Muscle layer of colon (tissue), 2 donors: ENCODE data around the gene HDAC8.
"Not testable (repeated sequence)": the region's sequence is repeated elsewhere in the genome, so short reads cannot be mapped to it uniquely, and the experiment has no call there.

ENCODE experiments used
- H3K27ac ChIP-seq: one replicate; pipeline ENCODE4 v1.7.0; 2013; ENCODE audit warnings: low read depth, mild to moderate bottlenecking, low read length, moderate library complexity
- H3K27me3 ChIP-seq, 2 donors: one replicate each; pipeline ENCODE4 v1.7.0; 2013; ENCODE audit warnings: low read length in 2 of 2, mild to moderate bottlenecking in 2 of 2; ENCODE audit not compliant: insufficient read depth in 2 of 2, control insufficient read depth in 1 of 2
- H3K36me3 ChIP-seq: one replicate; pipeline ENCODE4 v1.7.0; 2013; ENCODE audit warnings: mild to moderate bottlenecking, low read length; ENCODE audit not compliant: insufficient read depth
- H3K4me1 ChIP-seq: one replicate; pipeline ENCODE4 v1.7.0; 2013; ENCODE audit warnings: mild to moderate bottlenecking, low read length; ENCODE audit not compliant: insufficient read depth
- H3K4me3 ChIP-seq, 2 donors: one replicate each; pipeline ENCODE4 v1.7.0; 2013; ENCODE audit warnings: low read length in 2 of 2, low read depth in 1 of 2, mild to moderate bottlenecking in 1 of 2, moderate library complexity in 1 of 2
- H3K9ac ChIP-seq: one replicate; pipeline ENCODE4 v1.7.0; 2013; ENCODE audit warnings: low read length
- H3K9me3 ChIP-seq: one replicate; pipeline ENCODE4 v1.7.0; 2013; ENCODE audit warnings: mild to moderate bottlenecking, low read length
- donor health status: abdominal sarcoma.
- donor health status: Adenocarcinoma of cecum.

HDAC8 gene

GRCh38 chrX:72572248-72573157, at the start of gene HDAC8:
TSS of gene HDAC8 (minus strand) at chrX:72572843. CDS start at chrX:72572761, 82 bp downstream.
- peak within 1 kb of the TSS; percentile 44 for H3K9ac ChIP-seq
- H3K4me3 ChIP-seq: peak within 1 kb of the TSS; percentile 56 to 77
- peak within 1 kb of the TSS; percentile 52 for H3K27ac ChIP-seq
- no peaks in the 10 kb centered on the region for H3K9me3 ChIP-seq
- peaks cover 0 to 4% of the 10 kb centered on the region in 2 donors for H3K27me3 ChIP-seq
- no peaks in the 10 kb centered on the region for H3K4me1 ChIP-seq
- peaks cover 13% of the 10 kb centered on the region for H3K36me3 ChIP-seq

GRCh38 chrX:72621625-72622485, 49.2 kb upstream of the HDAC8 start:
- Histone ChIP-seq H3K27ac (no peak overlapping the region), H3K36me3 (no peaks in the 10 kb centered on the region), H3K4me1 (no peaks in the 10 kb centered on the region), H3K4me3 (no peak overlapping the region), H3K9me3 (no peaks in the 10 kb centered on the region), H3K27me3 (no peaks in the 10 kb centered on the region), H3K9ac (no peak overlapping the region)

- Histone ChIP-seq H3K27me3 (no peaks in the 10 kb centered on the region), H3K9ac (no peak overlapping the region), H3K27ac (no peak overlapping the region), H3K4me1 (no peaks in the 10 kb centered on the region), H3K4me3 (no peak overlapping the region), H3K9me3 (no peaks in the 10 kb centered on the region), H3K36me3 (no peaks in the 10 kb centered on the region)
These were observed 48.5 kb upstream of the HDAC8 start for GRCh38 chrX:72621163-72621562.

GRCh38 chrX:72620550-72621145, 48.0 kb upstream of the HDAC8 start:
- H3K9ac ChIP-seq: no peak overlapping the region
- H3K9me3 ChIP-seq: no peaks in the 10 kb centered on the region
- no peak overlapping the region for H3K27ac ChIP-seq
- H3K27me3 ChIP-seq: no peaks in the 10 kb centered on the region
- H3K4me3 ChIP-seq: no peak overlapping the region
- H3K36me3 ChIP-seq: no peaks in the 10 kb centered on the region
- H3K4me1 ChIP-seq: no peaks in the 10 kb centered on the region

GRCh38 chrX:72609313-72609712, 36.7 kb upstream of the HDAC8 start:
- Histone ChIP-seq H3K9ac (no peak overlapping the region), H3K9me3 (no peaks in the 10 kb centered on the region), H3K36me3 (no peaks in the 10 kb centered on the region), H3K4me1 (no peaks in the 10 kb centered on the region), H3K27ac (no peak overlapping the region), H3K27me3 (no peaks in the 10 kb centered on the region), H3K4me3 (no peak overlapping the region)

- Histone ChIP-seq H3K9me3 (no peaks in the 10 kb centered on the region), H3K27ac (no peak overlapping the region), H3K36me3 (no peaks in the 10 kb centered on the region), H3K4me3 (no peak overlapping the region), H3K9ac (no peak overlapping the region), H3K27me3 (no peaks in the 10 kb centered on the region), H3K4me1 (no peaks in the 10 kb centered on the region)
These were observed 32.1 kb upstream of the HDAC8 start for GRCh38 chrX:72604705-72605104.

GRCh38 chrX:72604112-72604511, 31.5 kb upstream of the HDAC8 start:
- H3K27me3 ChIP-seq: no peaks in the 10 kb centered on the region
- no peaks in the 10 kb centered on the region for H3K9me3 ChIP-seq
- H3K4me3 ChIP-seq: no peak overlapping the region
- H3K9ac ChIP-seq: no peak overlapping the region
- no peak overlapping the region for H3K27ac ChIP-seq
- H3K4me1 ChIP-seq: no peaks in the 10 kb centered on the region
- no peaks in the 10 kb centered on the region for H3K36me3 ChIP-seq

- not testable (repeated sequence) for H3K4me1 ChIP-seq
These were observed 18.4 kb upstream of the HDAC8 start for GRCh38 chrX:72591038-72591437.

GRCh38 chrX:72584163-72584562, 11.5 kb upstream of the HDAC8 start:
- no peaks in the 10 kb centered on the region for H3K27me3 ChIP-seq
- H3K4me1 ChIP-seq: no peaks in the 10 kb centered on the region
- H3K9ac ChIP-seq: no peak overlapping the region
- no peaks in the 10 kb centered on the region for H3K36me3 ChIP-seq
- H3K9me3 ChIP-seq: no peaks in the 10 kb centered on the region
- H3K4me3 ChIP-seq: no peak overlapping the region
- H3K27ac ChIP-seq: no peak overlapping the region

More at GRCh38 chrX:72591038-72591437, 18.4 kb upstream of the HDAC8 start:
- H3K4me3 ChIP-seq, H3K27me3 ChIP-seq, H3K36me3 ChIP-seq, H3K9ac ChIP-seq, H3K27ac ChIP-seq, H3K9me3 ChIP-seq: not testable (repeated sequence)

GRCh38 chrX:72576141-72576894, 3.7 kb upstream of the HDAC8 start:
- H3K9ac ChIP-seq: no peak overlapping the region
- no peaks in the 10 kb centered on the region for H3K36me3 ChIP-seq
- H3K4me1 ChIP-seq: no peaks in the 10 kb centered on the region
- H3K27ac ChIP-seq: no peak overlapping the region
- no peak overlapping the region for H3K4me3 ChIP-seq
- H3K9me3 ChIP-seq: no peaks in the 10 kb centered on the region
- H3K27me3 ChIP-seq: peaks cover 0 to 4% of the 10 kb centered on the region in 2 donors

GRCh38 chrX:72573158-72573511, 492 bp upstream of the HDAC8 start:
- Histone ChIP-seq H3K9me3 (no peaks in the 10 kb centered on the region), H3K27ac (peak overlapping the region; percentile 52), H3K27me3 (peaks cover 0 to 4% of the 10 kb centered on the region in 2 donors), H3K4me3 (peak overlapping the region; percentile 56 to 77), H3K9ac (no peak overlapping the region), H3K4me1 (no peaks in the 10 kb centered on the region), H3K36me3 (peaks cover 6% of the 10 kb centered on the region)
